AG20443 (cell line): ENCODE measurements around the gene ALOX15B.

ENCODE experiments used
- DNase-seq: peaks from one replicate; pipeline ENCODE4 v3.0.0; 2012; ENCODE audit warnings: low spot score, mixed read lengths

ALOX15B gene

GRCh38 chr17:8080208-8080798 is 41.4 kb downstream of the ALOX15B start:
- DNase-seq = no peak

GRCh38 chr17:8080799-8081219 is 42.0 kb downstream of the ALOX15B start:
- DNase-seq = no peak

- DNase-seq = no peak
Measured at GRCh38 chr17:8081876-8082275, 43.0 kb downstream of the ALOX15B start.

GRCh38 chr17:8082292-8082691 is 43.4 kb downstream of the ALOX15B start:
- no peak for DNase-seq

- no peak for DNase-seq
Measured at GRCh38 chr17:8084250-8084649, 45.4 kb downstream of the ALOX15B start.

GRCh38 chr17:8087075-8087951 is 48.5 kb downstream of the ALOX15B start, which contains the start of gene ALOX12B:
ALOX12B (minus strand) TSS chr17:8087716; CDS start chr17:8087442, 274 bp downstream.
- no peak for DNase-seq

GRCh38 chr17:8087952-8088230 is 49.0 kb downstream of the ALOX15B start:
- no peak for DNase-seq

- DNase-seq = no peak
Measured at GRCh38 chr17:8089728-8090127, 50.9 kb downstream of the ALOX15B start.

- no peak for DNase-seq
Measured at GRCh38 chr17:8091033-8091687, 52.3 kb downstream of the ALOX15B start.

GRCh38 chr17:8095361-8095760 is 56.5 kb downstream of the ALOX15B start:
- DNase-seq = no peak

GRCh38 chr17:8096541-8096940 is 57.7 kb downstream of the ALOX15B start:
- DNase-seq = no peak
